GM12874 (cell line): Measurements from ENCODE around the gene WIPF2.

Experiments
- TF ChIP-seq, protein P1 (sequence below): IDR thresholded peaks from 2 replicates; pipeline ENCODE4 v1.5.1; 2011; ENCODE audit warnings: low read depth, mild to moderate bottlenecking, control low read depth, low read length, moderate library complexity; ENCODE audit not compliant: insufficient read depth

Gene WIPF2

DNA sequence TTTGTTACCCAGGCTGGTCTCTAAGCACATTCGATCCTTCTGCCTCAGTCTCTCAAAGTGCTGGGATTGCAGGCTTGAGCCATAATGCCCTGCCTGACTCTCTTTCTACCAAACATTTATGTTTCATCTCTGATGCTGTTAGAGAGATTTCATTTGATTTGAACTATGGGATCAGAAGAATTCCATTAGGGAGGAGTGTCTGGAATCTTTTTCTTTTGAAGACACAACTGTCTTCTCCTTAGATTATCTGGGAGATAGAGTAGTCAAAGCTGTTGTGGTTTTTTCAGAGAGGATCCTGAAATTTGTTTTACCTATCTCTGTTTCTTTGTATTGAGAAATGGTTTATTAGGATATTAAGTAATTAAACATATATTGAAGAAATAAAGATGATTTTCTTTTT lies 29.4 kb downstream of the WIPF2 start:
- TF ChIP-seq, protein P1, sequence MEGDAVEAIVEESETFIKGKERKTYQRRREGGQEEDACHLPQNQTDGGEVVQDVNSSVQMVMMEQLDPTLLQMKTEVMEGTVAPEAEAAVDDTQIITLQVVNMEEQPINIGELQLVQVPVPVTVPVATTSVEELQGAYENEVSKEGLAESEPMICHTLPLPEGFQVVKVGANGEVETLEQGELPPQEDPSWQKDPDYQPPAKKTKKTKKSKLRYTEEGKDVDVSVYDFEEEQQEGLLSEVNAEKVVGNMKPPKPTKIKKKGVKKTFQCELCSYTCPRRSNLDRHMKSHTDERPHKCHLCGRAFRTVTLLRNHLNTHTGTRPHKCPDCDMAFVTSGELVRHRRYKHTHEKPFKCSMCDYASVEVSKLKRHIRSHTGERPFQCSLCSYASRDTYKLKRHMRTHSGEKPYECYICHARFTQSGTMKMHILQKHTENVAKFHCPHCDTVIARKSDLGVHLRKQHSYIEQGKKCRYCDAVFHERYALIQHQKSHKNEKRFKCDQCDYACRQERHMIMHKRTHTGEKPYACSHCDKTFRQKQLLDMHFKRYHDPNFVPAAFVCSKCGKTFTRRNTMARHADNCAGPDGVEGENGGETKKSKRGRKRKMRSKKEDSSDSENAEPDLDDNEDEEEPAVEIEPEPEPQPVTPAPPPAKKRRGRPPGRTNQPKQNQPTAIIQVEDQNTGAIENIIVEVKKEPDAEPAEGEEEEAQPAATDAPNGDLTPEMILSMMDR = no peak

DNA sequence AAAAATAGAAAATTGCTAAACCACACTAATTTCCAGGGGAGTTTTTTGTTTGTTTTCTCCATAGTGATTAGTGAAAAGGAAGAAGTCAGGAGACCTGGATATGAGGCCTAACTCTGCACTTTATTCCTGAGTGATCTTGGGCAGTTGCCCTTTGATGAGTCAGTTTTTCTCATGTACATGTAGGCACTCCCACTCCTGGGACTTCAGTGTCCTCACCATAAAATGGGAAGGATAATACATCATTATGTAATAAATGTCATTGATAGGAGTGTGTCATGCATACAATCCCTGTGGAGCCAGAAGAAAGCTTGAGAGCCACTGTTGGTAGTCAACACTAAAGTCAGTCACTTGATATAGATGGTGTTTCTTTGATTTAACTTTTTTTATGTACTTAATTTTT lies 32.5 kb downstream of the WIPF2 start:
- TF ChIP-seq, protein P1 = no peak

DNA sequence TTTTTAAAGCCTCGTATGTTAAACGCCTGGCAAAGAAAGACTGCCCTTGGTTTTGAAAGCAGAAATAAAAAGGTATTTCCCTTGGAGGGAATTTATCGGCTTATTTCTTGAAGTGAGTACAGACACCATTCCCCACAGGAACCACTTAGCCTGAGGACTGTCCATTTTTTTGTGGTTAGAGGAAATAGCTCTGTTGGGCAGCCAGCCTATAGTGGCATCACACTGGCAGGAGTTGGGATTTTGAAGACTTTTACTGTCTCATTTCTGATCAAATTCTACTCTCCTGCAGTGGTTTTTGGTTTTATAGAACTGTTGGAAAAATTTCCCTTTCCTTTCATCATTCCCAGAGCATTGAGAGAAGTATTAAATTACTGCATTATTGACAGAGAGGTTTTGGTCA lies 34.5 kb downstream of the WIPF2 start:
- TF ChIP-seq, protein P1 = no peak

GRCh38 chr17:40259505-40259904 lies 40.4 kb downstream of the WIPF2 start:
- TF ChIP-seq, protein P1 = no peak

DNA sequence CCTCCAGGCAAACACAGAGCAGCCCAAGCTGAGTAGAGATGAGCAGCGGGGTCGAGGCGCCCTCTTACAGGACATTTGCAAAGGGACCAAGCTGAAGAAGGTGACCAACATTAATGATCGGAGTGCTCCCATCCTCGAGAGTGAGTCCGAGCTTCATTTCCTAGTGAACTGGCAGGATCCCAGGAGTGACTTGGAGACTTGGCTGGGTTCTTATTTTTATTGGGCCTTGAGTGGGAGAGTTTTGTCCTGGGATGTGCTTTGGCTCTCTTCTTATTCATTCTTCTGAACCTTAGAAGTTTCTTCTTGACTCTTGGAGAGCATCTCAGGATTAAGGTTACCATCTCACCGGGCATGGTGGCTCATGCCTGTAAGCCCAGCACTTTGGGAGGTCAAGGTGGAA lies 41.4 kb downstream of the WIPF2 start:
- TF ChIP-seq, protein P1 = no peak

DNA sequence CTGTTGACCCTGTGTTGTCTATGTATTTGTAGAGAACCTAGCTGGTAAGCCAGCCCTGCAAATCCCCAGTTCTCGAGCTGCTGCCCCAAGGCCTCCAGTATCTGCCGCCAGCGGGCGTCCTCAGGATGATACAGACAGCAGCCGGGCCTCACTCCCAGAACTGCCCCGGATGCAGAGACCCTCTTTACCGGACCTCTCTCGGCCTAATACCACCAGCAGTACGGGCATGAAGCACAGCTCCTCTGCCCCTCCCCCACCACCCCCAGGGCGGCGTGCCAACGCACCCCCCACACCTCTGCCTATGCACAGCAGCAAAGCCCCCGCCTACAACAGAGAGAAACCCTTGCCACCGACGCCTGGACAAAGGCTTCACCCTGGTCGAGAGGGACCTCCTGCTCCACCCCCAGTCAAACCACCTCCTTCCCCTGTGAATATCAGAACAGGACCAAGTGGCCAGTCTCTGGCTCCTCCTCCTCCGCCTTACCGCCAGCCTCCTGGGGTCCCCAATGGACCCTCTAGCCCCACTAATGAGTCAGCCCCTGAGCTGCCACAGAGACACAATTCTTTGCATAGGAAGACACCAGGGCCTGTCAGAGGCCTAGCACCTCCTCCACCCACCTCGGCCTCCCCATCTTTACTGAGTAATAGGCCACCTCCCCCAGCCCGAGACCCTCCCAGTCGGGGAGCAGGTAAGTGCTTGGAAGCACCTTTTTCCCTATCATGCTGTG lies 45.5 kb downstream of the WIPF2 start:
- TF ChIP-seq, protein P1 = no peak

GRCh38 chr17:40265337-40265736 lies 46.2 kb downstream of the WIPF2 start:
- TF ChIP-seq, protein P1 = no peak
